OCI-LY1 (cell line): ENCODE data around the gene VSIG10L2.

Experiments
- EZH2 ChIP-seq: fragments of 200-600 bp; sonication (generic), shearing (Covaris generic); IDR thresholded peaks from 2 replicates; pipeline ENCODE4 v1.8.0; 2017; ENCODE audit warnings: borderline replicate concordance, mixed run types, mild to moderate bottlenecking, antibody characterized with exemption, low read length, moderate library complexity, mixed read lengths
- TF ChIP-seq, protein P1 (sequence below): fragments of 200-600 bp; sonication (generic), shearing (Covaris generic); IDR thresholded peaks from 2 replicates; pipeline ENCODE4 v1.5.1; 2017; ENCODE audit warnings: mild to moderate bottlenecking, antibody characterized with exemption, low read length, moderate library complexity, mixed read lengths

DNA sequence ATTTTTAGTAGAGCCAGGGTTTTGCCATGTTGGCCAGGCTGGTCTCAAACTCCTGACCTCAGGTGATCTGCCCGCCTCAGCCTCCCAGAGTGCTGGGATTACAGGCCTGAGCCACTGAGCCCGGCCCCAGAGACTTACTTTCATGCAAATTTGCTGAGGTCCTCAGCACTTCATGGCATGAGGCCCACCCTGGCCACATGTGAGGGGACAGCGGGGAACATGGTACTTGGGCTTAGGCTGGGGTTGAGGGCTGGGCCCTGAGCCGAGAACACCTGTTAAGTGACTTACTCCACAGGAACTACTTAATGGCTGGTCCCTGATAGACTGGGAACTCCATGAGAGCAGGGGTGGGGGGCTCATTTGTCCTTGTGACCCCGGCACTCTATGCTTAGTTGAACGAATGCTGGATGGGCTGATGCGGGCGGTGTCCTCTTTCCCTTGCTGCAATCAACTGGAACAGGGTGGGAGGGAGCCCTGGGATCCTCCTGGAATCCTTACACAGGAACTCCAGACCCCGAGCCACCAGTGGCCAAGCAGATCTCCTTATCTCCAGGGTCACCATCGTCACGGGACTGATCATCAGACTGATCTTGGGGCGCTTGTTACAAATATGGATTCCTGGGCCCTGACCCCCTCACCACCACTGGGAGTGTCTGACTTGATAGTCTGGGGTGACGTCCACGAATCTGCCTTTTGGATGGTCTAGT lies 1.0 kb downstream of the VSIG10L2 start:
- TF ChIP-seq EZH2: no peak
- TF ChIP-seq, protein P1, sequence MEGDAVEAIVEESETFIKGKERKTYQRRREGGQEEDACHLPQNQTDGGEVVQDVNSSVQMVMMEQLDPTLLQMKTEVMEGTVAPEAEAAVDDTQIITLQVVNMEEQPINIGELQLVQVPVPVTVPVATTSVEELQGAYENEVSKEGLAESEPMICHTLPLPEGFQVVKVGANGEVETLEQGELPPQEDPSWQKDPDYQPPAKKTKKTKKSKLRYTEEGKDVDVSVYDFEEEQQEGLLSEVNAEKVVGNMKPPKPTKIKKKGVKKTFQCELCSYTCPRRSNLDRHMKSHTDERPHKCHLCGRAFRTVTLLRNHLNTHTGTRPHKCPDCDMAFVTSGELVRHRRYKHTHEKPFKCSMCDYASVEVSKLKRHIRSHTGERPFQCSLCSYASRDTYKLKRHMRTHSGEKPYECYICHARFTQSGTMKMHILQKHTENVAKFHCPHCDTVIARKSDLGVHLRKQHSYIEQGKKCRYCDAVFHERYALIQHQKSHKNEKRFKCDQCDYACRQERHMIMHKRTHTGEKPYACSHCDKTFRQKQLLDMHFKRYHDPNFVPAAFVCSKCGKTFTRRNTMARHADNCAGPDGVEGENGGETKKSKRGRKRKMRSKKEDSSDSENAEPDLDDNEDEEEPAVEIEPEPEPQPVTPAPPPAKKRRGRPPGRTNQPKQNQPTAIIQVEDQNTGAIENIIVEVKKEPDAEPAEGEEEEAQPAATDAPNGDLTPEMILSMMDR: no peak
